Measurements from ENCODE around the gene ATP6V0C.

The ATP6V0C gene

DNA sequence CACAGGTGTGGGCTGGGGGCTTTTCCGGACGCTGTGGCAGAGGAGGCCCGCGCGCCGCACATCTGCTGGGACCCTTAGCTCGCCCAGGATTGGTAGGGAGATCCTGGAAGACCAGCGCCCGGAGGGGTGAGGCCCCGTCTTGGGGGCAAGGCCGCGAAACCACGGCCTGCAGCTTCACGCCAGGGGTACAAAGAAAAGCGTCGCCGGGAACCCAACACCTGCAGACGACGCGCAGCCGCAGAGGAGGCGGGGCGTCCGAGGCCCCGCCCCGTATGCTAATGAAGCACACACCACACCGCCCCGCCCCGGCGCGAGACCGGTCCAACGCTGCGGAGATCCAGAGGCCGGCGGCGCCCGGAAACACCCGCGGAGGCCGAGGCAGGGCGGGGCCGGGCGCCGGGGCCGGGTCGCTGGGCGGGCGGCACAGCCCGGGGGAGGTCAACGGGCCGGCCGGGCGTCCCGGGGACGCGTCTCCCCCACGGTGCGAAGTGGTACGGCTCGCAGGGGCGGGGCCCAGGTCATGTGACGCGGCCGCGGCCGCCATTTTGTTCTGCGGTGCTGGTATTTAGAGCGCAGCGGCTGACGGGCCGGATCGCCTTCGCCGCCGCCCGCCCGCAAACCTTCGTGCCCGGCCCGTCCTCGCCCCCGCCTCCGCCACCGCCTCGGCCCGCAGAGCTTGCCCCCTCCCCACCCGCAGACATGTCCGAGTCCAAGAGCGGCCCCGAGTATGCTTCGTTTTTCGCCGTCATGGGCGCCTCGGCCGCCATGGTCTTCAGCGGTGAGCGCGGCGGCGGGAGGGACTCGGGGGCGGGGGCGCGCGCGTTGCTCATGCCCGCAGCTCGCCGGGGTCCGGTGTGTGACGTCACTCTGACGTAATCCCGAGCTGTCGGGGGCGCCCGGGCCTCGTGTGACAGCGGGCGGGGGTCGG is at the start of gene ATP6V0C:
Gene ATP6V0C (plus strand): TSS at position 548 of the 928 bp plus-strand sequence. CDS start 152 bp downstream, at position 700.
- TF ChIP-seq GATA3 (IDR thresholded peaks at IDR 0.05; ENCODE audit: low read depth, low read length) (no peak), GATA2 (IDR thresholded peaks at IDR 0.05; ENCODE audit: low read depth, low read length) (no peak)

DNA sequence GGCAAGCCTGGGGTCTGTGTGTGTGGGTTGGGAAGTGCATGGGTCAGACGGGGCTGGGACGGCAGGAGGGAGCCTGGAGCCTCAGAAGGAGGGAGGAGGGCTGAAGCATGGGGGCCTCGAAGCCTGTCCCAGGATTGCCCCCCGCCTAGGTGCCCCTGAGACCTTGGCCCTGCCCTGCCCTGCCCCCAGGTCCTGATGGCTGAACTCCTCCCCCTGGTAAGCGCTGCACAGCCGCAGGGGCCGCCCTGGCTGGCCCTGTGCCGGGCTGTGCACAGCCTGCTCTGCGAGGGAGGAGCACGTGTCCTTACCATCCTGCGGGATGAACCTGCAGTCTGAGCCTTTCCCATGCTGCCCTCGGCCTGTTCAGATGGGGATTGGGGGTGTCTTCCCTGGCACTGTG is 49.4 kb upstream of the ATP6V0C start:
- TF ChIP-seq GATA3 (IDR thresholded peaks at IDR 0.05; ENCODE audit: low read depth, low read length) (no peak), GATA2 (IDR thresholded peaks at IDR 0.05; ENCODE audit: low read depth, low read length) (no peak)

DNA sequence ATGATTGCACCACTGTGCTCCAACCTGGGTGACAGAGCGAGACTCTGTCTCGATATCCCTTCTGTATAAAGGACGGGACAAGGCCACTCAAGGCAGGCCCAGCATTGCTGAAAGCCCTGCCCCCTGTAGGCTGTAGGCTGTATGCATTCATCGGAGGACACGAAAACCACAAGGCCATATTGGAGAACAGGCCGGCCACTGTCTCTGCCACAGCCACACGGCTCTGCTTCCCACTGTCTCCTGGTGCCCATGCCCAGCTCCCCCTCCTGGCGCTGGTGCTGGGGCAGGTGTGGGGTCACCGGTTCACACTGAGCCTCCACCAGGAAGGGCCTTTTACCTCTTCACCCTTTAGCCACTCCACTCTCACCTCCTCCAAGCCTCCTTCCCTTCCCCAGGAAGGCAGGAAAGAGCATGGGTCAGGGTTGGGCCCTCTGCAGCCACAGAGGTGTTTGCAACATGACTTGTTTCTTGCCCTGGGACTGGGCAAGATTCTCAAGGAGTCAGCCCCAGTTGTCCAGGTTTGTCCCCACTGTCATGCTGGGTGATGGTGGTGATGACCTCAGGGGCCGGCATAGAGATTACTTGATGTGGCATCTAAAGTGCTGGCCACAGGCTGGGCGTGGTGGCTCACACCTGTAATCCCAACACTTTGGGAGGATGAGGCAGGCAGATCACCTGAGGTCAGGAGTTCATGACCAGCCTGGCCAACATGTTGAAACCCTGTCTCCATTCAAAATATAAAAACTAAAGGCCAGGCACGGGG is 47.9 kb upstream of the ATP6V0C start:
- TF ChIP-seq GATA2 (IDR thresholded peaks at IDR 0.05; ENCODE audit: low read depth, low read length) (no peak), GATA3 (IDR thresholded peaks at IDR 0.05; ENCODE audit: low read depth, low read length) (no peak)

DNA sequence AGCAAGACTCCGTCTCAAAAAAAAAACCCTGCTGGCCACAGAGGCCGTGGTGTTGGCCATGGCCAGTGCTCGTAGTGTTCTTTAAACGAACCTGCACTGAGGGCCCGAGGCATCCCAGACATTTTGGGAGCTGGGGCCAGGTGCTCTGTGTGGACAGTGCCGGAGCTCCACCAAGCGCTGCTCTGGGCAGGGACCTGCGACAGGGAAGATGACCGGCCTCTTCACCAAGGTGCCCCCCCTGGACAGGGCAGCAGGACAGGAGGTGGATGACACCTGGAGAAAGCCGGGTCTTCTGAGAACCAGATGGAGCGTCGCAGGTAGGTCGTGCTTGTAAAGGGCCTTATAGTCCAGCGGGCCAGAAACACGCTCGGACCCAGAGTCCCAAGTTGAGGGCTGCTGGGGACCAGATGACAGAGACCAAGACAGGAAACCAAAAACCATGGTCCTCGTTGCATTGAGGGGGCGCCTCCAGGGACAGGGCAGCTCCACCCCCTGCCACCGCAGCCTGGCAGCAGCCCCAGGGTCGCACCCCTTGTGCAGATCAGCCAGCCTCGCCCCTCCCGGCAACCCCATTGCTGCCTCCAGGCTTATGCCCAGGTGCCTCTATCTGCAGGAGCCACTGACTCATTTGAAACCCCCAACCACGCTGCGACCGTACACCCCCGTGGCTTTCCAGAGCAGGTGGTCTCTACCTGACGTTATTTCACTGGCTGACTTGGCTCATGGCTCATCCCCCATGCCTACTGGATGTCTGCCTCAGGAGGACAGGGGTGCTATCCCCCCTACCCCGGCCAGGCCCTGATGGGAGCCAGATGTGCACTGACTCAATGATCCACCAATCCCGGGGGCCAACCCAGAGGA is 46.9 kb upstream of the ATP6V0C start:
- no peak for TF ChIP-seq GATA3 (IDR thresholded peaks at IDR 0.05; ENCODE audit: low read depth, low read length)

DNA sequence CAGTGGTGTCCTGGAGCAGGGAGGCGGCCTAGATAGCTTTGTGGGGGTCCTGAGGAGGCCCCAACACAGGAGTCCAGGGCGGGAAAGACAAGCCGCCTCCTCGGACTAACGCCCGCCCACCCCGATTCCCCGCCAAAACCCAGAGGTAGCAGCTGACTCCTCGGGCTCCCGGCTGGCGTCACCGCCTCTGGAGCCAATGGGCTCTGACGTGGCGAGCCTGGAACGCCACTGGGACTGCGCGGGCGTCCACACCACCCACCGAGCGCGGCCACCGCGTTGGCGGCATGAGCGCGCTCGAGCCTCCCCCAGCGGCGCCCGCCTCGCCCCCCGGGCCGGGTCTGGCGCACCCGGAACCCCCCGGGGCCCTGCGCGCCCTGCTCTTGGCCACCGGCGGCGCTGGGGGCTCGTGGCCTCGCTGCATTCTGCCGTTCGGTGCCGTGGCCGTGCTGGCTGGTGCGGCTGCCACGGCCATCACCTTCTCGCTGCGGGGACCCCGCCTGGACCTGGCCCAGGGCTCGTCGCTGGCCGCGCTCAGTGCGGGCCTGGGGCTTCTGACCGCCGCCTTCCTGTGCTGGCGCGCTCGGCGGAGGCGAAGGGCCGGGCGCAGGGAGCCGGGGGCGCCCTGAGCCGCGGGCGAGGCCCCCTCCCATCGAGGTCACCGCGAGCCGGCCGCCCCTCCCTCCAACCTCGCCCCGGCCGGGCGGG is 46.1 kb upstream of the ATP6V0C start:
- no peak for TF ChIP-seq GATA2 (IDR thresholded peaks at IDR 0.05; ENCODE audit: low read depth, low read length)
- TF ChIP-seq GATA3 (IDR thresholded peaks at IDR 0.05; ENCODE audit: low read depth, low read length): no peak

DNA sequence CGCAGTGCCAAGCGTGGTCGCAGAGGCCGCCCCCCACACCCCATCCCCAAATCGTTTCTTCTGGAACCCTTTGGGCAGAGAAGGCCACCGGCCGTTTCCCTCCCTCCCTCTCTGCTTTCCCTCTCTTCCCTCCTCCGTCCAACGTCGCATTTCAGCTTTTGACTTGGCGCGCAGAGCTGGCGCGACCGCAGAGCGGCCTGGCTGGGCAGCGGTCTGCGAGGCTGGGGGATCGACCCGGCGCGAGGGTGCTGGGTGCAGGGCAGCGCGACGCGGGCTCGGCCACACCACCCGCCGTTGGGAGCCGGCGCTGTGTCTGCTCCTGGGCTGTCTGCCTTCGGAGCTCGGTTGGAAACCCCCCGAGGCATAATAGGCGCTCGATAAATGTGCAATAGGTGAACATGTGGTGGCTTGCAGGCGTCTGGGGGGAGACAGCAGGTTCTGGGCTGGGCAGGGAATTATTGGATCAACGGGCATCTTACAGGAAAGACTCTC is 45.5 kb upstream of the ATP6V0C start:
- TF ChIP-seq GATA3 (IDR thresholded peaks at IDR 0.05; ENCODE audit: low read depth, low read length) (no peak), GATA2 (IDR thresholded peaks at IDR 0.05; ENCODE audit: low read depth, low read length) (no peak)

DNA sequence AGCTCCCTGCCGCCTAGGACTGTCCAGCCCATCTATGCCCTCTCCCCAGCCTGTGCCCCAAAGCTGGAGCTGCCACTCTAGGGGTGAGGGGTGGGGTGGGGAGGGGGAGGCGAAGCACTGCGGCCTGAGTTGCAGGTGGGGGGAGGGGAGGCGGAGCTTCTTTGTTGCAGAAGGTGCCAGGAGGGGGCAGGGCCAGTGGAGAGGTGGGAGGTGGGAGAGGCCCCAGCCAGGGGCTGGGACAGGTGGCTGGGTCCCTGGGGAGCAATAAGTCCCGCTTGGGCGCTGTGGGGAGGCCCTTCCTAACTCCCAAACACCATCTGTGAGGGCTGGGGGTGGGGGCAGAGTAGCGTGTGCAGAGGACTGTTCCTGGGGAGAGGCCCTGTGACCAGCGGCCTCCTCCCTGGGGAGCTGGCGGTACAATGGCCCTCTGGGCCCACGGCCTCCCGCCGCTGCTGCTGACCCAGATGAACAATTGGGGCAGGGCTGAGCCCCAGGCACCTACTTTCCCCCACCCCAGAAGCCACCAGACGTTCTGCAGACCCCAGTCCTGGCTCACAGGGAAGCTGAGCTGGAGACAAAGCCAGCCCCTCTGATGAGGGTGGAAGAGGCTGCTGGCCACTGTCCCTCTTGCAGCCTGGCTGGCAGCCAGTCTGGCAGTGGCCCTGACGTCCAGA is 44.9 kb upstream of the ATP6V0C start:
- peak; percentile 12; the same call in 1 of the 2 replicates for TF ChIP-seq GATA2 (IDR thresholded peaks at IDR 0.05; ENCODE audit: low read depth, low read length)
- no peak for TF ChIP-seq GATA3 (IDR thresholded peaks at IDR 0.05; ENCODE audit: low read depth, low read length)

DNA sequence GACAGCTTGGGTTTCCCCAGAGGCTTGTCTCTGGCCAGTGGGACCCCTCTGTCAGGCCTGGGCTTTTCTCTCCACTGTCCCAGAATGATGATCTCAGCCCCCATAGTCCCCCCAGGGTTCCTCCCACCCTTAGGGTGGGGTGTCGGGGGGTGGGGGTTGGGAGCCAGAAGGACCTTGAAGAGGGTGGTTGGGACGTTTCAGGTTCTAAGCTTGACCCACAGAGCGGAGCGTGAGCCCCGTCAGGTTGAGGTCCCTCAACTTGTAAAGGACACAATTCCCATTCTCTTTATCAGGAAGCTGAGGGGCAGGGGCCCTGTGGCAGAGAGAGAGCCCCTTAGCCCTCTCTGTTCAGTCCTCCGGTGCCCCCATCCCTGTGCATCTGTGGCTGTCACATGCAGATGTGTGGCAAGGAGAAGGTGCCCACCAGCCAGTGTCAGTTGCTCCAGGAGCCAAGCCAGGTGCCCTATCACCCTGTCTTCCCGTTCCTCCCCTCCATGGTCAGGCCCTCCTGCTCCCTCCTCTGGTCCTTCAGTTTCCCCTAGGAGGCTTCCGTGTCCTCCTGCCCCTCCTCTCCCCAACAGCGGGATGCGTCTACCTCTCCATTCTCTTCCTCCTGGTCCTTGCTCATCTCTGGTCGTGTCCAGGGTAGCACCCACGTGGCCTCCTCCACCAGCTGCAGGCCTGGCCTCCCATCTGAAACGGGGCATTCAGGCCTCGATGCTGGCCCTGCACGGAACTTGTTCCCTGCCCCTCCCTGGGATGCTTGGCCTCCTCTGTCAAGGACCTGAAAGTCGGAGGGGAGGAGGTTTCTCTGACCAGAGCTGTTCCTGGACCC is 44.1 kb upstream of the ATP6V0C start:
- no peak for TF ChIP-seq GATA3 (IDR thresholded peaks at IDR 0.05; ENCODE audit: low read depth, low read length)
- no peak for TF ChIP-seq GATA2 (IDR thresholded peaks at IDR 0.05; ENCODE audit: low read depth, low read length)

DNA sequence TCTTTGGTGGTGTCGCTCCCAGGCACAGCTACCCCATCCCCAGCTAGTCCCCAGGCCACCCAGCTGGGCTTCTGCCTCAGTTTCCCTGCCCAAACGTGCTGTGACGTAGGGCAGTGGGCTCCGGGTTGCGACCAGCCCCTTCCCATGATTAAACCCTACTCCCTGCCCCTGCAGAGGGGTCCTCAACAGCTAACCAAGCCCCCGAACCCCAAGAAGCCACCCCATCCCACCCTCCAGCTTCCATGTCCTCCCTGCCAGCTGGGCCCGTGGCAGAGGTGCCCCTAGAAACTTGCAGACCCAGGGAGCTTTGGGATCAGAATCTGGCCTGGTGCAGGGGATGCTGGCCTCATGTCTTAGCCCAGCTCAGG is 43.5 kb upstream of the ATP6V0C start:
- TF ChIP-seq GATA2 (IDR thresholded peaks at IDR 0.05; ENCODE audit: low read depth, low read length) (no peak), GATA3 (IDR thresholded peaks at IDR 0.05; ENCODE audit: low read depth, low read length) (no peak)

DNA sequence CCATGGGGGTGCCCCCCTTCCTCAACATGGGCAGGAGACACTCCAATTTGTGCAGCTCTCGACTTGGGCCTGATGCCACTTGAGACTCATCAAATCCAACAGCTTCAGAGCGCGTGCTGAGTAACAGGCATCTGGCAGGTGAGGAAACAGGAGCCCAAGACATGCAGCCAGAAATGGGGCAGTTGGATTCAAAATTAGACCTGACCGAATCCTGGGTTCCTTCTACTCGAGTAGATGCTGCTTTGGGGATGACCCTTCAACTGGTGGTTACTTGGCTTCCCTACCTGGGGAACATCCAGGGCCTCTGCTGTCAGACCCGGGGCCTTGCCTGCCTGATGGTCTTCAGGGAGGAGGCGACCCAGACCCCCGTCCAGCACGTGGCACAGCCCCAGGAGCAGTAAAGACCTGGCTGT is 43.1 kb upstream of the ATP6V0C start:
- TF ChIP-seq GATA2 (IDR thresholded peaks at IDR 0.05; ENCODE audit: low read depth, low read length) (no peak), GATA3 (IDR thresholded peaks at IDR 0.05; ENCODE audit: low read depth, low read length) (no peak)

DNA sequence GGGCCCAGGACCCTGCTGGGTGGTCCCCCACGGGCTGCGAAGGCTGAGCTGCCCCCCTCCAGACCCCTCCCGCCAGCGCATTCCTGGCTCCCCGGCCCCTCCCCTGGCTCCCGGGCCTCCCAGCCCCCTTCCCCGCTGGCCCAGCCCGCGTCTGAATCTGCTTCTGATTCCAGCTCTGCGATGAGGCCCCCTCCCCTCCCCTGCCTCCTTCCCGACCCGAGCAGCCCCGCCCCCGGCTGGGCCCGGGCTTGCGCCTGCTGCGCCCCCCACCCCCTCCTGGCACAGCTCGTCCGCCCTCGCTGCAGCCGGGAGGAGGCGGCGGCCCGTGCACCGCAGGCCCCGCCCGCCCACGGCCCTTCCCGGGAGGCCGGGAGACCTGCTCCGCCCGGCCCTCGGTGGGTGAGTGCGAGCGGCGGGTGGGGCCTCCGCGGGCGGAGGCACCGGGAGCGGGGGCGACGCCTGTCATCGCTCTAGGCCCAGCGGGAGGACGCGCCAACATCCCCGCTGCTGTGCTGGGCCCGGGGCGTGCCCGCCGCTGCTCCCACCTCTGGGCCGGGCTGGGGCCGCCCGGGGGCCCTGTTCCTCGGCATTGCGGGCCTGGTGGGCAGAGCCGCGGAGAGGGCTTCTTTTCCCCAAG is 42.6 kb upstream of the ATP6V0C start, which contains the start of gene NTN3:
Gene NTN3 (plus strand): TSS at position 282 of the 637 bp plus-strand sequence. CDS start 405 bp downstream, outside the sequence.
- TF ChIP-seq GATA3 (IDR thresholded peaks at IDR 0.05; ENCODE audit: low read depth, low read length) (no peak), GATA2 (IDR thresholded peaks at IDR 0.05; ENCODE audit: low read depth, low read length) (no peak)

Measured in SH-SY5Y (cell line).